Islet of Langerhans (tissue), 1 donor: ENCODE results near the gene PHF21A.

Source experiments
- FAIRE-seq: peaks from one replicate; lab custom pipeline; 2011; peaks lifted over from hg19 to GRCh38; lab: Jason Lieb, UNC

Gene PHF21A

DNA sequence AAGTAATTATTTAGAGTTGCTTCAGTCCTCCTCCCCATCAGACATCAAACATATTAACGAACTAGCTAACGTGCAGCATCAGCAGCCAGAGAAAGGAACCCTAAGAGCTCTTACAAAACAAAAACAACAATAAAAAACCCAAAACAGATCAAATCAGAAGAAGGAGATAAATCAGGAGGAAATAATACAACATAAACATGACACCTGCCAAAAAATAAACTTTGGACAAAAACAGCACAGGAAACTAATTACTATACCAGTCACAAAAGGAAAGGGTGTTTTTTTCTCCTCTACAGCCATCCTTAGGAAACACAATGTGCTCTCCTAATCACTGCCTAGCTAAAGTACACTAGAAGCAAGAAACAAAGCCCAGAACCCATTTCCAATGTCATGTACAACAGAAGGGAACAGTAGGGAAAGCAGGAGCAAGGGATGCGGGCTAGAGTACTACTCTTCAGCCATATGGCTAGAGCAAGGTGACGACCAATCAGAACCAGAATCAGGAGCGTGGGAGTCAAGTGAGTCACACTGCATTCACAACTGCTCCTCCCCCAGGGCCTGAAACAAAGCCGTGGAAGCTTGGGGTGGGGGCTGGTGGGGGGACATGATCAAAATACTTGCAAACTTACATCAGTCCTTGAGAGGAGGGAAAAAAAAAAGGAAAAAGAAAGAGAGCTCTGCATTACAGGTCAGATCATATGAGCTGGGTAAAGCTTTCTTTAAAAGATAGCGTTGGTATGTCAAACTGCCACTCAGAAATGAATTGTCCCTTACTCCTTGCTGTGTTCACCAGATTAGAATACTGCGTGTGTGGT lies 138.4 kb downstream of the PHF21A start:
- no peak for FAIRE-seq

- peak; percentile 36 for FAIRE-seq
Observed at GRCh38 chr11:45981826-45982225, 139.4 kb downstream of the PHF21A start.

- FAIRE-seq = no peak
Observed at GRCh38 chr11:45974806-45975205, 146.4 kb downstream of the PHF21A start.

GRCh38 chr11:45973601-45974000 lies 147.7 kb downstream of the PHF21A start:
- FAIRE-seq = peak; percentile 55

DNA sequence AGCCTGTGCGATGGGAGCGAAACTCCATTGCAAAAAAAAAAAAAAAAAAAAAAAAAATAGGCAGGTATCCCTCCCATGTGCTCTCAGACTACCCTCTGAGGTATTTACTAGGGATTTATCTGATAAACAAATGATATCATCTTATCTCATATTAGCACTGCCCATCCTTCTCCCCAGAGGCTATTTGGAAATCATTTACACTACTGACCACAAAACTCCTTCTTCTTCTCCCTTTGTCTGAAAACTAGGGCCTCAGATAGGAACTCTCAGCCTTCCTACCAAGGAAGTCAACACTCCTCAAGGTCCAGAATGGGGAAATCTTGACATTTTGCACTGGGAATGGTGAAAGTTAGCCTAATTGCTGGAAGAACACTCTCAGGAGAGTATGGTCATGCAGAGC lies 152.4 kb downstream of the PHF21A start:
- FAIRE-seq = no peak

DNA sequence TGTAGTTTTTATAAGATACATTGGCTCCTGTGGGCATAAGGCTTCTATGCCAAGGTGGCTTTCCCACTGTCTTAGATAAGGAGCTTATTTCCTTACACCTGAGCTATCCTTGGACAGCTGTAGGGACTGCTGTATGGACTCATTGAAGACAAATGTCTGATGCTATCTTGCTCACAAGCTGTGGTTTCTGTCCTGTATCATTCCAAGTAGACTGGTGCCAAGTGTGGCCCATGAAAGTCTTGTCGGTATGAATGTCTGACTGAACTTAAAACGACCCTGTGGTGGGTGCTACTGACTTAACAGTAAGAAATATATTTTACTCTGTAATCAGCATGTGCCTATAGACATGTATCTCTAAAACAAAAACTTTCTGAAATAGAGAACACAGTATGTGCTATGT lies 153.7 kb downstream of the PHF21A start:
- FAIRE-seq = no peak

DNA sequence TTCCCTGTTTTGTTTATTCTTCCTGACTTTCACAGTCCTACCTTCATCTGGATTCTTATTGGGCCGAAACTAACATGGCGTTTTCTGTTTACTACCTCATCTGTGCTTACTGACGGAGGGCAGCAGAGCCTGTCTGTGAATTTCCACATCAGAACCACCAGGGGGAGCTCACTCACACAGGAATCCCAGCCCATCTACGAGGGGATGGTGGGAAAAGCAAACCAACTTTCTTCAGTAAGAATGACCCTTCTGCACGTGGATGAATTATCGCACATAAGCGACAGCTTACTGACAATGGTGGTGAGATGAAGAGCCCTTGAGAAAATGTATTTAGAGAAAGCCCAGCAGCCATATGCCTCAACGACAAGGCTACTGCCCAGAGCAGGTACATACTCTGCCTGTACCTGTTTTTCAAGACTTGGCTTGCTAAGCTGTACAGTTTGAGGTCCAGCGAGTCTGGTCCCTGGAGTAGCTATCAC lies 156.3 kb downstream of the PHF21A start:
- FAIRE-seq = peak; percentile 94

GRCh38 chr11:45961751-45962240 lies 159.5 kb downstream of the PHF21A start:
- no peak for FAIRE-seq

DNA sequence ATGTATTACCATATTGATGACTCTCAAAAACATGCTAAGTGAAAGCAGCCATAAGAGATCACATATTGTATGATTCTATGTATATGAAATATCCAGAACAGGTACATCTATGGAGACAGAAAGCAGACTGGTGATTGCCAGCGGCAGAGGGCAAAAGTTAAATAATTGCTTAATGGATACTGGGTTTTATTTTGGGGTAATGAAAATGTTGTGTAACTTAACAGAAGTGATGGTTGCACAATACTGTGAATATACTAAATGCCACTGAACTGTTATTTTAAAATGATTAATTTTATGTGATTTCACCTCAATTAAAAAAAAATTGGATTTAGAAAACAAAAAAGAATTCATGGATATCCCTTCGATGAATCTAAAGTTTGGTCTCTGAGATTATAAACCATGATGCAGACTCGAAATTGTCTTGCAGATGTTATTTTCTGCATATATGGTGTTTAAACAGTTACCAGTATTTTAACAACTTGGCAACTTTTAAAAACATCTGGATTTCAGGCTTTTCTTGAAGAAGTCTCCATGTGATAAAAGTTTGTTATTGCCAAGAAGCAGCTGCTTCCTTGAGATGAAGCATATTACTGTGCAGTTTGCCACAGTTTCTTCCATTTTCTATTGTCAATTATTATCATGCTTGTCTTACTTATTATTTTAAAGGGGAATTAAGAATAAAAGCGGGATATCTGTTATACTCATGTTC lies 160.7 kb downstream of the PHF21A start:
- FAIRE-seq = no peak

- no peak for FAIRE-seq
Observed at GRCh38 chr11:45959851-45960250, 161.4 kb downstream of the PHF21A start.

- FAIRE-seq = no peak
Observed at GRCh38 chr11:45949992-45950407, 171.3 kb downstream of the PHF21A start.

- FAIRE-seq = no peak
Observed at GRCh38 chr11:45948356-45948755, 172.9 kb downstream of the PHF21A start.

DNA sequence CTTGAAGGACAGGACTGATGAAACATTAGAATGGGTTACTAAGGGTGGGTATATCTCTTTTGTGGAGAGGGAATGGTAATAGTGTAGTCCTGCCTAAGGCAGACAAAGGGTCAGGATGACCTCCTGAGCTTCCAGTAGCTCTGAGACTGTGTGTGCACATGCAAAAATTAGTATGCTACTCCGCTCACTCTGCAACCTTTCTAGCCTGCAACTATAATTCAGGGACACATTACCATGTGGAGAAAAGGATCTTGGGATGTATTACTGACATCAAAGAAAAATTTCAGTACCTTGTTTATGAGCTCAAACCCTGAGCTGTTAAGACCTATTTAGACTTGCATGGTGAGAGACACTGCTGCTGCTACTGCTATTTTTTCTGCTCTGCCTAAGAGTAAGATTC lies 173.4 kb downstream of the PHF21A start:
- no peak for FAIRE-seq

DNA sequence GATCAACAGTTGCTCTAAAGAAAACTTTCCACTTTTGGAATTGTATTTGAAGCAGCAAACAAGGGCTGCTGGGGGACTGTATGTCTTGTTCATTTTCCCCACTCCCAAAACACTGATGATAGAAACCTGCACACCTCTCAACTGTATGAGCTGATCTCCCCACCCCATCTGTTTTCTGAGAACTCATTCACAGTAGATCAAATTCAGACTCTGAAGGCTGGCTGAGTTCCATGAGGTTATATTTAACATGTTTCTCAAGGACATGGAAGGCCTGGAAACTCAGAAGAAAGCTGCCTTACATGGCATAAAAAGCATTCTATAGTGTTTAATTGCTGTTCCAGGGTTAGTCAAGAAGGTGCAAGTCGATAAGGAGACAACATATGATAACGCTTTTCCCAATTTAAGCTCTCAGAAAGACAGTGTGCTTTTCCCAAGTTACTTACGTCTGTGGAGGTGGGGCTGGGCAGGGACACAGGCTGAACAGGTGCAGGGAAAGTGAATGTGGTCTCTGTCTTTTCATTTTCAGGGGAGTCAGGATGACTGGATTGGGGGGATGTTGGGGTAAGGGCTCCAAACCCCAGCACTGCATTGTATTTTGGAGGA lies 175.8 kb downstream of the PHF21A start:
- FAIRE-seq = no peak

GRCh38 chr11:45942381-45942780 lies 178.9 kb downstream of the PHF21A start:
- no peak for FAIRE-seq

- FAIRE-seq = no peak
Observed at GRCh38 chr11:45941285-45941684, 180.0 kb downstream of the PHF21A start.

DNA sequence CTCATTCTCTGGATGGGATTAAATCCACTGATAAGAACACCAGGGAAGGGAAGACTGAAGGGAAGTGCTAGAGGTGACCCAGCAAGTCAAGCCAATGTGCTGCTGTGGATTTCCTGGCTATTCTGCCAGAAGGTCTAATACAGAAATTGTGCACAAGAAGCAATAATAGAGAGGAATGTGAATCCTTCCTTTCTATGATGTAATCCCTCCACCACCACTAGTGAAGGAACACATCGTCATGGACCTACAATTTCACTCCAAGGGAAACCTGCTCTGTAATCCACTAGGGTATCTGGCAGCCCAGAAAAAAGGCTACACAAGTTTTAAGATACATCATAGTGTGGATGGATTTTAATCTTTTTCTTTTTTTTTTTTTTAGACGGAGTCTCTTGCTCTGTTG lies 181.4 kb downstream of the PHF21A start:
- FAIRE-seq = no peak

GRCh38 chr11:45937916-45938315 lies 183.3 kb downstream of the PHF21A start:
- FAIRE-seq = no peak

GRCh38 chr11:45936511-45937054 lies 184.7 kb downstream of the PHF21A start:
- no peak for FAIRE-seq

DNA sequence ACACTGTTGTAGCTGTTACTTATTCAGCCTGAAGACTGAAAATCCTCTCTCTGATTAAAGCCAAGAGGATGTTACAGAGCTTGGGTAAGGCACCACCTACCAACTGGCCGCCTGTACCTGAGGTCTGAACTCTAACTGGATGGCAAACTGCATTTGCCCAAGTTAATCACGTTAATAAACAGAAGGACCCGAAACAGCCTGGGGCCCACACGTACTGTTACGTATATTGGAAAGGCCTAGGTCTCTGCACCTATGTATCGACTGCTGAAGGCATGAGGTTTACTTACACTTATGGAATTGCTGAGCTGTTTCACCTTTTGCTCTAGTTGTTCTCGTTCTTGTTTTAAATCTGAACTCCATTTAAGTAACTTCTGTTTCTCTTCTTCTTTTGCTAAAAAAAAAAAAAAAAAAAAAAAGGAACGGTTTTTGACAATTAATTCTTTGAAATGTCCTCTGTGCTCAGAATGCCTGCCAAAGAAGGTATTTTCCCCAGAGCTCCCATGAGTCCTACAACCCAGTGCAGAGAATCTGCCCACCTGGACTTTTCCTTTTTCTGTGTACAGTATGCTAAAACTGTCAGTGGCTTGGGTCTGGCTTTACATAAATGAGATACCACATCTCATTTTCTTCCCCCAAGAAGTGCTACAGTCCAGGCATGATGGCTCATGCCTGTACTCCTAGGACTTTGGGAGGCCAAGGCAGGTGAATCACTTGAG lies 185.7 kb downstream of the PHF21A start:
- FAIRE-seq = no peak

GRCh38 chr11:45934580-45935318 lies 186.5 kb downstream of the PHF21A start:
- FAIRE-seq = no peak
